Calu3 (cell line): ENCODE data around the gene GABRB3. TPM values are rescaled to one million over a fixed set of nuclear protein-coding genes. Genes with fewer than 3 reads are reported as not detected.

Experiments used
- BruUV-seq: library from RNA; stranded (reverse); fragments of 400-500 nt; replicated peaks from 2 replicates; lab custom pipeline; 2021; lab: Mats Ljungman, UMichigan
- CTCF ChIA-PET: fragments of 300-600 bp; sonication (Branson Sonifier 250); formaldehyde crosslinking; loops from one replicate; lab custom pipeline; 2022; ENCODE audit warnings: antibody characterized with exemption; lab: Charles Lee
- DNase-seq: peaks from one replicate; pipeline ENCODE4 v3.0.0; 2022
- H3K27ac Mint-ChIP-seq: one replicate; pipeline ENCODE4 v1.8.0; 2022; ENCODE audit warnings: mixed read lengths; ENCODE audit not compliant: unreplicated experiment
- H3K27me3 Mint-ChIP-seq: one replicate; pipeline ENCODE4 v1.8.0; 2022; ENCODE audit warnings: mixed read lengths; ENCODE audit not compliant: unreplicated experiment
- H3K36me3 Mint-ChIP-seq: one replicate; pipeline ENCODE4 v1.8.0; 2022; ENCODE audit warnings: mild to moderate bottlenecking, moderate library complexity, mixed read lengths; ENCODE audit not compliant: insufficient read depth, unreplicated experiment
- H3K4me1 Mint-ChIP-seq: one replicate; pipeline ENCODE4 v1.8.0; 2022; ENCODE audit warnings: mild to moderate bottlenecking, low read depth, mixed read lengths; ENCODE audit not compliant: unreplicated experiment
- H3K4me3 Mint-ChIP-seq: one replicate; pipeline ENCODE4 v1.8.0; 2022; ENCODE audit warnings: mild to moderate bottlenecking, low read depth, moderate library complexity, mixed read lengths; ENCODE audit not compliant: unreplicated experiment
- H3K9me3 Mint-ChIP-seq: one replicate; pipeline ENCODE4 v1.8.0; 2022; ENCODE audit warnings: low read depth, mixed read lengths; ENCODE audit not compliant: unreplicated experiment
- intact Hi-C: fragments of 100-400 bp; cut with micrococcal nuclease; formaldehyde crosslinking; loops from one replicate; pipeline ENCODE4 v1.10.0; 2022; ENCODE audit not compliant: unreplicated experiment
- total RNA-seq: library from RNA; stranded (reverse); gene quantifications from 2 replicates; pipeline ENCODE4 v1.2.3, GENCODE V29; 2022
- TF ChIP-seq, protein P1 (sequence below): fragments of 200-600 bp; IDR thresholded peaks from one replicate; pipeline ENCODE4 v1.8.0; 2022; ENCODE audit warnings: antibody characterized with exemption; ENCODE audit not compliant: unreplicated experiment

GABRB3 gene
- total RNA-seq, 1 experiment from 2014 or later = not detected

DNA sequence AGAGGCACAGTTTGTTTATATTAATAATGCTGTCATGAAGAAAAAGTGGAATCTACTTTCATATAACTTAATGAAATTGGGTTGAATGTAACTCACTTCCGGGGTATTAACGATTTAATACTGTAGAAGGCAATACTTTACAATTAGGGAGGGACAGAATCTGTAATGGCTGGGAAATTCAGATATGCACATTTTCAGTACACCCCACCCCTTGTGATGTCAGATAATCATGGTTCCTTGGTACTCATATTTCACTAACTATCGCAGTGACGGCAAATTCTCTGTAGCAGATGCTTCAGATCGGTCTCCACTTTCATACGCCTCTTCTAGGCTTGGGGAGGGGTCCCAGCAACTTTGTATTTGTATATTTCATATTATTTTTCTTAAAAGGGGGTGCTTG, 207.3 kb downstream of the GABRB3 start:
- H3K9me3 Mint-ChIP-seq = peaks cover 3% of the 10 kb centered on the region
- no peak for DNase-seq
- H3K27ac Mint-ChIP-seq = no peak overlapping the region
- BruUV-seq = no TSS peak
- H3K4me3 Mint-ChIP-seq = no peak overlapping the region
- intact Hi-C loops = no loop called here
- no peaks in the 10 kb centered on the region for H3K4me1 Mint-ChIP-seq
- no peaks in the 10 kb centered on the region for H3K27me3 Mint-ChIP-seq
- no peaks in the 10 kb centered on the region for H3K36me3 Mint-ChIP-seq
- CTCF ChIA-PET = no interaction called here
- TF ChIP-seq, protein P1, sequence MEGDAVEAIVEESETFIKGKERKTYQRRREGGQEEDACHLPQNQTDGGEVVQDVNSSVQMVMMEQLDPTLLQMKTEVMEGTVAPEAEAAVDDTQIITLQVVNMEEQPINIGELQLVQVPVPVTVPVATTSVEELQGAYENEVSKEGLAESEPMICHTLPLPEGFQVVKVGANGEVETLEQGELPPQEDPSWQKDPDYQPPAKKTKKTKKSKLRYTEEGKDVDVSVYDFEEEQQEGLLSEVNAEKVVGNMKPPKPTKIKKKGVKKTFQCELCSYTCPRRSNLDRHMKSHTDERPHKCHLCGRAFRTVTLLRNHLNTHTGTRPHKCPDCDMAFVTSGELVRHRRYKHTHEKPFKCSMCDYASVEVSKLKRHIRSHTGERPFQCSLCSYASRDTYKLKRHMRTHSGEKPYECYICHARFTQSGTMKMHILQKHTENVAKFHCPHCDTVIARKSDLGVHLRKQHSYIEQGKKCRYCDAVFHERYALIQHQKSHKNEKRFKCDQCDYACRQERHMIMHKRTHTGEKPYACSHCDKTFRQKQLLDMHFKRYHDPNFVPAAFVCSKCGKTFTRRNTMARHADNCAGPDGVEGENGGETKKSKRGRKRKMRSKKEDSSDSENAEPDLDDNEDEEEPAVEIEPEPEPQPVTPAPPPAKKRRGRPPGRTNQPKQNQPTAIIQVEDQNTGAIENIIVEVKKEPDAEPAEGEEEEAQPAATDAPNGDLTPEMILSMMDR = no peak

DNA sequence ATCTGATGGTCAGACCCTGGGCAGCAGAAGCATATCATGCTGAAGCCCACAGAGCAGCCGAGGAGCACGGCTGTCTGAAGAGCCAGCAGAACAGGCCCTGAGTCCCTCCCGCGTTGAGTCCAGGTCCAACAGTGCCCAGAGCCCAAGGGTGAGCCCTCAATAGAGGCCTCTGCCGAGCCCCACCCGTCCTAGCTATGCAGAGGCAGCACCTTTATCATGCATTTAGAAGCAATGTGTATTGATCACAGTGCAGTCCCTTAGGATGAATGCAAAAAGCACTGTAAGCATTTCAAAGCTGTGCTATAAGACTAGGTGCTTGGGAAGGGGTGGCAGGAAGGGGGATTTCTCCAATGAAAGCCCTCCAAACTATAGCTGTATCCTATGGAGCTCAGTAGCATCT, 208.5 kb downstream of the GABRB3 start:
- TF ChIP-seq, protein P1 = no peak
- Mint-ChIP-seq H3K27ac (no peak overlapping the region), H3K36me3 (no peaks in the 10 kb centered on the region)

DNA sequence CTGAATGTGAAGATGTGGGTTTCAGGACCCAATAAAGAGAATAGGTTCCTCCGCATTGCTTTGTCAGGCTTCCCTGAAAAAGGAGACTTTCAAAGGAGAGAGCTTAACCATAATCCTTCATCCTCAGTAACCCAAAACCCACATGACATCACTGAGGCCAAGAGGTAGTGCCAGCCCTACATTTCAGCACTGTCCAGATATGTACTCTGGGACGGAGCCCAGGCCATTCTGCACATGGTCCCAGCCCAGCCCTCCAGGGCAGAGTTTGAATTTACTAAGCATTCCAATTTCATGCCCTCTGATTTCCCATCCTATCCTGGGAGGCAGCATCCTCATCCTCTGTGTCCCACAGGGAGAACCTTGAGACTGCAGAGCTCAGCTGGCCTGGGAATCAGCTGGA, 210.5 kb downstream of the GABRB3 start:
- CTCF ChIA-PET = no interaction called here
- no TSS peak for BruUV-seq
- no peak overlapping the region for H3K27ac Mint-ChIP-seq
- no peaks in the 10 kb centered on the region for H3K27me3 Mint-ChIP-seq
- intact Hi-C loops = no loop called here
- peaks cover 3% of the 10 kb centered on the region for H3K9me3 Mint-ChIP-seq
- no peak for DNase-seq
- H3K4me1 Mint-ChIP-seq = no peaks in the 10 kb centered on the region
- no peaks in the 10 kb centered on the region for H3K36me3 Mint-ChIP-seq
- H3K4me3 Mint-ChIP-seq = no peak overlapping the region
- TF ChIP-seq, protein P1 = no peak

More for the DNA sequence above, 208.5 kb downstream of the GABRB3 start:
- H3K4me1 Mint-ChIP-seq = no peaks in the 10 kb centered on the region
- peaks cover 3% of the 10 kb centered on the region for H3K9me3 Mint-ChIP-seq
- H3K27me3 Mint-ChIP-seq = no peaks in the 10 kb centered on the region
- H3K4me3 Mint-ChIP-seq = no peak overlapping the region
- BruUV-seq = no TSS peak
- no peak for DNase-seq
- intact Hi-C loops = no loop called here
- CTCF ChIA-PET = no interaction called here

DNA sequence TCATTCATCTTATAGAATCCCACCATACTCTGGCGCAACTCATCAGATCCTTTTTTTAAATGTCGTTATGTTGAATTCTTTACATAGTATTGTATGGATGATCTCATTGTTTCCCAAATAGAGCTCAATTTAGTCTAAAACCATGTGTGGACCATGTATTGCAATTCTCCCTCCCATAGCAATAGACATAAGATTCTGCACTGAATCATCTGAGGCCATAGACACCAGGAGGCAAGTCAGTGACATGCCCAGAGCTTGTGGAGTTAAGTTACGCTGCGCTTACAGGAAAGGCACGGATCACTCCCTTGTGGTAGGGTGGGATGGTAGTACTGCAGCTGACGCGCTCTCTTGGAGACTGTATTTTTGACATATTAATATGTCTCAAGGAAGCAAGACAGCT, 211.0 kb downstream of the GABRB3 start:
- CTCF ChIA-PET = no interaction called here
- no TSS peak for BruUV-seq
- H3K4me1 Mint-ChIP-seq = no peaks in the 10 kb centered on the region
- H3K27ac Mint-ChIP-seq = no peak overlapping the region
- TF ChIP-seq, protein P1 = no peak
- no peak overlapping the region for H3K4me3 Mint-ChIP-seq
- no peaks in the 10 kb centered on the region for H3K36me3 Mint-ChIP-seq
- DNase-seq = no peak
- H3K27me3 Mint-ChIP-seq = no peaks in the 10 kb centered on the region
- peaks cover 3% of the 10 kb centered on the region for H3K9me3 Mint-ChIP-seq
- intact Hi-C loops = no loop called here
